Omental fat pad (tissue), 4 donors: Measurements from ENCODE around the gene CHRNA1. TPM values are rescaled to one million over a fixed set of nuclear protein-coding genes. Genes with fewer than 3 reads are reported as not detected.

Source experiments
- ATAC-seq: fragments of 150-250 bp; one replicate; pipeline ENCODE4 v1.9.1; 2016; ENCODE audit warnings: mild to moderate bottlenecking, moderate library complexity; ENCODE audit not compliant: low FRiP score
- DNase-seq: peaks from one replicate; pipeline ENCODE4 v3.0.0-alpha.2; 2019; ENCODE audit warnings: low spot score
- total RNA-seq, 4 donors: library from RNA; depleted of rRNA; stranded (reverse); fragments of >200 nt; gene quantifications; one replicate each; pipeline ENCODE4 v1.1.0, GENCODE V29; 2016
- TF ChIP-seq, protein P1 (sequence below), 3 donors: fragments of 450-650 bp; IDR thresholded peaks; one replicate each; pipeline ENCODE4 v1.5.1; 2016 to 2017; ENCODE audit warnings: antibody characterized with exemption in 3 of 3, mild to moderate bottlenecking in 3 of 3, moderate library complexity in 2 of 3

CHRNA1 gene
- total RNA-seq, 4 donors from 2014 or later: not detected

DNA sequence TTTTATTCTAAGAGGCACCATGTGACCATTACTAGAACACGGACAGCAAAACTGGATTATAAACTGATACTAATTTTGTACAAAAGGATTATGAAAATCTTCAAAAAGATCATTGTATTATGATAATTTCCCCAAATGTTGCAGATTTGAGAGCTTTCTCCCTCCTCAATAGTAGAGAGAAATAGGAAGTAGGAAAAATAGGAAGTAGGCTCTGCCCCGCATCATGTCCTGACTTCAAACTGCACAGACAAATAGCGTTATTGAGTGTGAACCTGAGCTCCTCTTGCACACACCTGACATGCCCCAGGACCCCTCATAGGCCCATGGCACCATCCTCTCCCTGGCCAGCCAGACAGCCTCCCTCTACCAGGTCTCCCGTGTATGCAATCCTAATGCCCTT lies 25.4 kb downstream of the CHRNA1 start:
- DNase-seq (no peak), ATAC-seq (no peak)
- TF ChIP-seq, protein P1, sequence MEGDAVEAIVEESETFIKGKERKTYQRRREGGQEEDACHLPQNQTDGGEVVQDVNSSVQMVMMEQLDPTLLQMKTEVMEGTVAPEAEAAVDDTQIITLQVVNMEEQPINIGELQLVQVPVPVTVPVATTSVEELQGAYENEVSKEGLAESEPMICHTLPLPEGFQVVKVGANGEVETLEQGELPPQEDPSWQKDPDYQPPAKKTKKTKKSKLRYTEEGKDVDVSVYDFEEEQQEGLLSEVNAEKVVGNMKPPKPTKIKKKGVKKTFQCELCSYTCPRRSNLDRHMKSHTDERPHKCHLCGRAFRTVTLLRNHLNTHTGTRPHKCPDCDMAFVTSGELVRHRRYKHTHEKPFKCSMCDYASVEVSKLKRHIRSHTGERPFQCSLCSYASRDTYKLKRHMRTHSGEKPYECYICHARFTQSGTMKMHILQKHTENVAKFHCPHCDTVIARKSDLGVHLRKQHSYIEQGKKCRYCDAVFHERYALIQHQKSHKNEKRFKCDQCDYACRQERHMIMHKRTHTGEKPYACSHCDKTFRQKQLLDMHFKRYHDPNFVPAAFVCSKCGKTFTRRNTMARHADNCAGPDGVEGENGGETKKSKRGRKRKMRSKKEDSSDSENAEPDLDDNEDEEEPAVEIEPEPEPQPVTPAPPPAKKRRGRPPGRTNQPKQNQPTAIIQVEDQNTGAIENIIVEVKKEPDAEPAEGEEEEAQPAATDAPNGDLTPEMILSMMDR (IDR thresholded peaks at IDR 0.05): no peak

DNA sequence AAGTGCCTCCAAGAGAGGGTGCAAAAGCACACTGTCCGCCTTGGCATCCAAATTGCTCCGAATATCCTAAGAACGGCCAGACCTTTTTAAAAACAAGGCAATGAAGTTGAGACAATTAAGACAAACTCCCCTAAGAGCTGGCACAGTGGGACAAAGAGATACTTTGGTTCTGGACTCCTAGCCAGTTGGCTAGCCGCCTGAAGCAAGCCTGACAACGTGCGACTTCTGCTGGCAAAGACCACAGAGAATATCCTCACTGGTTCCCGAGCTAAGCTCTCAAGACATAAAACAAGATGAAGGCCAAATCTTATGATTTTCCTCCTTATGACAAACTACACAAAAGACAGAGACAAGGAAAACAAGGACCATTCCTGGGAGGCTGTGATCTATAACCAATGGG lies 32.7 kb downstream of the CHRNA1 start:
- TF ChIP-seq, protein P1 (IDR thresholded peaks at IDR 0.05): no peak
- DNase-seq: no peak

DNA sequence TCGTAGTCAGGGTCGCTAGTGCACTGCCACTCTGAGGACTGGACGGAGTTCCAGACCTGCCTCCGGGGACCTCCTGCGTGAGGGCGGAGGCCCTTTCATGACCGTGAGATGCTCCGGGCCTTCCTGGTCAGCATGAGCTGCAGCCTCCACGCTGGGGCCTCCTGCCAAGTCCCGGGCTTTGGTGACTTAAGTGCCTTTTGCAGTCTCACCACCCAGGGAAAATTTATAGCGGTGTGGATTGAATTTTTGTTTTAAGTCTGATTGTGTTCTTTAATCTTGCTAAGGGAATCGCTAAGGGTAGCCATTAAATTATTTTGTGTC lies 33.6 kb downstream of the CHRNA1 start:
- TF ChIP-seq, protein P1 (IDR thresholded peaks at IDR 0.05): no peak
- ATAC-seq: no peak
- no peak for DNase-seq

More for the DNA sequence above, 32.7 kb downstream of the CHRNA1 start:
- no peak for ATAC-seq

DNA sequence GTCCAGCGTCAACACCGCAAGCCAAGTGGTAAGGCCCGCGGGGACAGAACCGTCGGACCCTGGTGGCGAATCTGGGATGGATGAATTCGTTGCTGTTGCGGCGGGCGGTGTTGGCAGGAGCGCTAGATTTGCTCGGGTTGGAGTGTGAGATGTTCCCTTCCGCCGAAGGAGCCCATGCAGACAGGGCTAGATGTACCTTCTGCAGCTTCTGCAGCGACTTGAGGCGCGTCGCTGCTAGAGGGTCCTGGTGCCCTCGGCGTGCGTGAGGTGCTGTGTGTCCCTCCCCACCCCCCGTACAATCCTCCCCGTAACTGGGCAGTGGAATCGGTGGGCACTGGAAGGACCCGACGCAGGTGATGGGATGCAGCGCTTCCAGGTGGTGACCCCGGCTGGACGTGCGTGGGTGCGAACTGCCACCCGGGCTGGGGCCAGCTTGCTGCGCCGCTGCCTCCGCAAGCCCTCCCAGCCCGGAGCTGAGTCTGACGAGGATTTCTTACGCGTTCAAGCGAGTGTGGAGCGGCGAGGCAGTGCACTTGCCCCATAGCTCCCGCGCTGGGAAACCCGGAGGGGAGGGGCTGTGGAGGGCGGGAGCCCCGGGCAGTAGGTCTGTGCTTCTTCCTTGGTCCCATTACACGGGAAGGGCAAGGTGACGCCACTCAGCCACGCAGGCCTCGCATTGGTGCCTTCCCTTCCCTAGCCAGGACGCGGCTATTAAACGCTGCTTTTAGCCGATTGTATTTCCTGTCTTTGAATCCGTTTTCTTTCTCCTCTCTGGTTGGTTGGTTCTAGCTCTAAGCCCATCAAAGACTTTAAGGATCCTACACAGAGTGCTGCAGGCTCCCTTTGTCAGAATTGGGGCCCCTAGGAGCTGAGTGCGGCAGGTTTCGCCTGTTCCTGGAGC lies 34.2 kb downstream of the CHRNA1 start:
- peak; percentile 27 for ATAC-seq
- TF ChIP-seq, protein P1 (IDR thresholded peaks at IDR 0.05): no peak
- DNase-seq: no peak

DNA sequence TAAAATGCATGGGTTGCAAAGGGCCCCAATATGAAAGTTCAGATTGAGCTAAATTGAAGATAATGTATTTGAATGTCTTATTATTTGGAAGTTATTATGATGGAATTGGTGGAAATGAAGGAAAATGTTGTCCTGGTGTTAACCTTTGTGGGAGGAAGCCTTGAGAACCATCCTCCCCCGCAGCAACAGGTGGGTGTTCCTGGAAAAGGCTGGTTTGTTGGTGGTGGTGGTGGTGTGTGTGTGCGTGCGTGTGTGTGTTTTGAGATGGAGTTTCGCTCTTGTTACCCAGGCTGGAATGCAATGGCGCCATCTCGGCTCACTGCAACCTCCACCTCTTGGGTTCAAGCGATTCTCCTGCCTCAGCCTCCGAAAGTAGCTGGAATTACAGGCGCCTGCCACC lies 36.2 kb downstream of the CHRNA1 start:
- TF ChIP-seq, protein P1 (IDR thresholded peaks at IDR 0.05): no peak
- DNase-seq (no peak), ATAC-seq (no peak)

DNA sequence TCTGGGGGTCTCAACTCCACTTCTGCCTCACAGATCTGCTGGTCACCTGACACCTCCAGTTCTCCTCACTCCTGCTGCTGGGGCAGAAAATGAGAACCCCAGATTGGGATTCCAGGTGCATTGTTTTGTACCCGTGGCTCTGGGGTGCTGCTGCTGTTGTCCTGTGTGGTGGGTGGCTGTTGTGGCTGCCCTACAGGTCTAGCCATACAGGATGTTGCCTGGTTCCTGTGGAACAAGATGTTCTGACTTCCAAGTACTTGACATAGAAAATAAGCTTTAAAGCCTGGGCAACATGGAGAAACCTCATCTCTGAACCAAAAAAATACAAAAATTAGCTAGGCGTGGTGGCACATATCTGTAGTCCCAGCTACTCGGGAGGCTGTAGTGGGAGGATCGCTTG lies 38.1 kb downstream of the CHRNA1 start:
- ATAC-seq (no peak), DNase-seq (no peak)
- TF ChIP-seq, protein P1 (IDR thresholded peaks at IDR 0.05): no peak
